ENCODE measurements around the gene PLSCR1.

- TF ChIP-seq POLR2A (IDR thresholded peaks at IDR 0.05; ENCODE audit: low read length) (no peak), GATA1 (IDR thresholded peaks at IDR 0.05; ENCODE audit: low read depth, low read length) (no peak)
Observed at GRCh38 chr3:146589899-146590508, 45.6 kb upstream of the PLSCR1 start.
